Measurements from ENCODE around the gene AP1G2.

The AP1G2 gene

DNA sequence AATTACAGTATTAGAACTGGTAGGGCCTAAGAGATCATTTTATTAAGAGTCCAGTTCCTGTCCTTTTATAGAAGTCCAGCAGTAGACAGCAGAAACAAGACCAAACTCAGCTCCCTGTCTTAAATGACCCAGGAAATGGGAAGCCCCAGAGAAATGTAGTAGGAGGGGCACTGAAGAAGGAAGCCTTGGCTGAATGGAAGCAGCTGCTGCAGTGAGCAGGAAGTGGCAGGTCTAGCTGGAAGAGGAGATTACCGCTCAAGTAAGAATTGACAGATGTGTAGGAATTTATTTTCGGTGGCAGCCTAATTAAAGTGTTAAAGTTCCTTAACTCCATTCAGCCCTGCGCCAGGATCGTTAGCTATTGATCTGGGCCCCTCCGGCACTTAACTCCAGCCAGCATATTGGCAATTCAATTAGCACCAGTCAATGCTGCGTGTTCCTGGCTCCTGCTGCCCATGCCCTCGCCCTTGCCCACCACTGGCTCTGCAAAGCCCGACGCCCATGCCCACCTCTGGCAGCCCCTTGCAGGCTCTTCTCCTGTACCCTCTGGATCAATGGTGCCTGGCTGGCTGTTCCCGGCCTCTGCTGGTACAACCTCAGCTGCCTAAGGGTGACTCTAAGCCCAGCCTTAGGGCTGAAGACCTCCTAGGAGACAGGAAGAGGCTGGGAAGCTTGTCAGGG lies 37.1 kb downstream of the AP1G2 start:
- TF ChIP-seq CTCF (IDR thresholded peaks at IDR 0.05): no peak

GRCh38 chr14:23529016-23529415 lies 38.6 kb downstream of the AP1G2 start:
- TF ChIP-seq CTCF (IDR thresholded peaks at IDR 0.05): no peak

GRCh38 chr14:23528555-23528954 lies 39.0 kb downstream of the AP1G2 start:
- peak; percentile 30 for TF ChIP-seq CTCF (IDR thresholded peaks at IDR 0.05)

- TF ChIP-seq CTCF (IDR thresholded peaks at IDR 0.05): no peak
Measured at GRCh38 chr14:23525611-23526010, 42.0 kb downstream of the AP1G2 start.

DNA sequence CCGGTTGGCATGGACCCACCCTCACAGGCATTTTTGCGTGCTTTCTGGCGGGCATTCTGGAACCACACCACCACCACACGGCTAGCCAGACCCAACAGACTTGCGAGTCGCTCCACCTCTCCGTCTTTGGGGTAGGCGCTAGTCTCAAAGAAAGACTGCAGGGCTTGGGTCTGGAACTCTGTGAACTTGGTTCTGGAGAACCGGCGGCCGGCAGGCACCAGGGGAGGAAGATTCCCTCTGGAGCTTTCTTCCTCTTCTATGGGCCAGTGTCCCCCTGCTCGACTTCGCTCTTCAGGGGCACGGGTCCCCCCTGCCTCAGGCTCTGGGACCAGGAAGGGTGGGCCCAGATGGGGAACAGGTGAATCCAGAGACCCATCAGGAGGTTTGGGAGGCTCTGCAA lies 42.6 kb downstream of the AP1G2 start:
- no peak for TF ChIP-seq CTCF (IDR thresholded peaks at IDR 0.05)

- TF ChIP-seq CTCF (IDR thresholded peaks at IDR 0.05): no peak
Measured at GRCh38 chr14:23523229-23524016, 44.2 kb downstream of the AP1G2 start.

DNA sequence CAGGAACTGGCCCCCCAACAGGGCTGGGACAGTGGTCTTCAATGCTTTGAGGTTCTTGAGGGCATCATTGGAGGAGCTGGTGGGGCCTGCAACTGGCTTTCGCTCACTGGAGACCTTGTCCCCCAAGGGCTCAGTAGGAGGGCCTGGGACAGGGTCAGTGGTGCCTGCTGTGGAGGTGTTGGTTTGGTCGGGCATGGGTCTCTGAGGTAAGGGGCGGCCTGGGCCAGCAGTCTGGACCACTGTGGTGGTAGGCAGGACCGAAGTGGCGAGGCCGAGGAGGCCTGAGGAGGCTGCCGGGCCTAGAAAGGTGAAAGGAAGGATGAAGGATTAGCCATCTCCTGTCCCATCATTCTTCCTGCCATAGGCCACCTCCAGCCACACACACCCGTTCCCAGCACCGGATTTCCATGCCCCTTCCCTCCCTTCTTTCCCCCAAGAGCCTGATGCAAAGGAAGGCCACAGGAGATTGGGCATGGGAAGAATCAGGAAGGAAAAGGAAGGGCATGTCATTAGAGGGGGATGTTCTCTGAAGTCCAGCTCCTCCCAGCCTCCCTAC lies 44.9 kb downstream of the AP1G2 start:
- no peak for TF ChIP-seq CTCF (IDR thresholded peaks at IDR 0.05)
